GM19438 (cell line): ENCODE results near the gene ARID5B.

Experiments used
- ATAC-seq: cut with Tn5 transposase; IDR thresholded peaks from one replicate; pipeline ENCODE4 v1.9.1; 2021; ENCODE audit warnings: low read depth; ENCODE audit not compliant: unreplicated experiment

Gene ARID5B

GRCh38 chr10:61902445-61903220 is 1.1 kb downstream of the ARID5B start:
- peak; percentile 6 for ATAC-seq

DNA sequence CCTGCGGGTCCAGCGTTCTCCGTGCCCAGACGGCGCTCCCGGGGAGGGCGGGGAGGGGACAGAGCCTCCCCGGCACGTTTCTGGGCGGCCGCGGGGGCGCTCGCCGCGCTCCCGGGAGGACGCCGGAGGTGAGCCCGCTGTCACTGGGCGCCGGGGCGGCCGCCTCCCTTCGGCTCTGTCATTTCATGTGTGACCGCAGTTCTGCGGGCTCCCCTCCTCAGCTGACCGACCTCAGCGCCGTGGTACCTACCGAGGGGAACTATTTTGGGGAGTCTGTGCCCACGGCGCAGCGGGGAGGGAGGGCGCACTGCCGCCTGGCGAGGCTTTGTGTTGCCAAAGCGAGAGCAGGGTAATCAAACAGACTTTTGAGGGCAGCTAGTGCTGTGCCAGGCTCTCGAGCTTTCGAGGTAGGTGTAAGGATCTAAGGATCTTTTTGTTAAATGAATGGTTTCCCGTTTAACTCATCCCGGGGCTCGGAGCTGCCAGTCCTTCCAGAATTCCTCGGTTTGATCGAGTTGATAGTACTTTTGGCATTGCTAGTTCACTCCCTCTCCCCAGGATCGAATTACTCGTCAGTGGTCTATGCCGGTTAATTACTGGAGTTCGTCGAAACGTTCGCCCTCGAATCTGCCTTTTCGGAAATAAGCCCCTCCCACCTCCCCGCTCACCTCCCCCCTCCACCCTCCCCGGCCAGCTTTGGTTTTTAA is 1.9 kb downstream of the ARID5B start:
- ATAC-seq: peak; percentile 36

GRCh38 chr10:61903928-61904344 is 2.4 kb downstream of the ARID5B start:
- no peak for ATAC-seq

GRCh38 chr10:61904733-61905725 is 3.5 kb downstream of the ARID5B start:
- peak; percentile 46 for ATAC-seq

- ATAC-seq: no peak
Observed at GRCh38 chr10:61905837-61906561, 4.5 kb downstream of the ARID5B start.

- no peak for ATAC-seq
Observed at GRCh38 chr10:61906562-61906901, 5.0 kb downstream of the ARID5B start.

- no peak for ATAC-seq
Observed at GRCh38 chr10:61907011-61907410, 5.5 kb downstream of the ARID5B start.

DNA sequence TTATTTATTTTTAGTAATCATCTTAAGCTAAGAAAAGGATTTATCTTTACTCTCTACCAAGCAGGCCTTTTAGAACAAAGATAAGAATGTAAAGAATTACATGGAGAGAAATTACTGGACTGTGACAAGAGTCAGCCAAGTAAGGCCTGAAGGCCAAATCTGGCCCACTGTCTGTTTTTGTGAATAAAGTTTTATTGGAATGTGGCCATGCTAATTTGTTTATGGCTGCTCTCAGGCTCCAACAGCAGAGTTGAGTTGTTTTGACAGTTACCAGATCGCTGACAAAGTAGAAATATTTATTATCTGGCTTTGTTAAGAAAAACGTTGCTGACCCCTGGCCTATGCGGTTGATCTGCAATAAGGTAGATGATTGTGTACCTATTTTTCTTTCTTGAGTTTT is 6.1 kb downstream of the ARID5B start:
- no peak for ATAC-seq

DNA sequence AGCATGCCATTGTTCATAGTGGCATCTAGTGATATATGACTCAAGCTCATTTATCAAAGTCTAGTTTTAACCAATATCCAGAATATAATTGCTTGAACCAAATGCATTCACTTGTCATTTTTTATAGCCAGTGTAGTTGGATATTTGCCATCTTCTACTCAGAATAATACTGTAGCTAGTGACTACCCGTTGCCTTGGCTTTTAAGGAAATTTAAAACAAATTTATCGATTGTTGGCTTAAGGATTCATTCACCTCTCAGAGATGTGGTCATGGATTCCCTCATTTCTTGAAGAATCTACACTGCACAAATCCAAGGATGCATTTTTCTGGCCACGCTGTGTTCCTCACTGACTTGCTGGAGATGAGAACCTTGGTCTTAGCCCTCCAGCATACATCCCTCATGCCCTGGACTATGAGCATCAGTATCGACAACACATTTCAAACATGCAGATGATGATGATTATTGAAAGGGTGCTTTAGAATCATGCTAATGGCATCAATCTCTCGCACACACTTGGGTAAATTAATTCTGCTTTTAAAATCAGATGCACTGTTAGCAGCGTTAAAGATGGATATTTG is 8.8 kb downstream of the ARID5B start:
- ATAC-seq: no peak

DNA sequence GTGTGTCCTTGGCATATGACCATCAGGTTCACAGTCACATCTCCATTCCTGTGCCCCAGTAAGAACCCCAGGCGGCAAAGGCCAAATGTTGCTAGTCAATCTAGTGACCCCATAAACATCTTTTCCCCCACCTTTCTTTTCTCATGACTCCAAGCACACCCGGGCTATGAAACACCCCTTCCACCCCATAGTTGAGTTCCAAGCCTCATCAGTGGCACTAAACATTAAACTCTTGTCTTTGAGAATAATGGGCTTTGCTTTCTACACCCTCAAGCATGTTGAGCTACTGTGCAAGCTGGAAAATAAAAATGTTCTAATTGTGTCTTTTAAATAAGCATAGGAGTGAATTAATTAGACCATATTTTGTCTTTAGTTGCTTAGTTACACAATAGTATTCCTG is 9.4 kb downstream of the ARID5B start:
- no peak for ATAC-seq

- no peak for ATAC-seq
Observed at GRCh38 chr10:61911425-61911824, 9.9 kb downstream of the ARID5B start.

- no peak for ATAC-seq
Observed at GRCh38 chr10:61912981-61913380, 11.5 kb downstream of the ARID5B start.

DNA sequence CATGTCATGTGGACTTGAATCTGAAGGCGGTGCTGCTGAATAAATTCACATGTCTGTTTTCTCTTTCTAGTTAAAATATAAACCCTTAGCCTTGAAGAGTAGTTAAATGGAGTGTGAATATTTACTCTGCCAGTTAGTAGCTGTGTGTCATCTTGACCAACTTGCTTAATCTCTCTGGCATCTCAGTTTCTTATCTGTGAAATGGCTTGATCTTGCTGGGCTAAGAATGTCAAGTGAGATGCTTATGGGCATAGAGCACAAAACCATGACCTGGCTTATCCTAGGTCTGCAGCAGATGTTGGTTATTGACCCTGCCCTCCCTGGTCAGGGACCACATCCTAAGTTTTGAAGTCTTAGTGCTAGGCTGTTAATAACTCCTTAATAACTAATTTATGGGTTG is 16.6 kb downstream of the ARID5B start:
- ATAC-seq: no peak

GRCh38 chr10:61918989-61919388 is 17.5 kb downstream of the ARID5B start:
- no peak for ATAC-seq

GRCh38 chr10:61919646-61920215 is 18.2 kb downstream of the ARID5B start:
- ATAC-seq: no peak

DNA sequence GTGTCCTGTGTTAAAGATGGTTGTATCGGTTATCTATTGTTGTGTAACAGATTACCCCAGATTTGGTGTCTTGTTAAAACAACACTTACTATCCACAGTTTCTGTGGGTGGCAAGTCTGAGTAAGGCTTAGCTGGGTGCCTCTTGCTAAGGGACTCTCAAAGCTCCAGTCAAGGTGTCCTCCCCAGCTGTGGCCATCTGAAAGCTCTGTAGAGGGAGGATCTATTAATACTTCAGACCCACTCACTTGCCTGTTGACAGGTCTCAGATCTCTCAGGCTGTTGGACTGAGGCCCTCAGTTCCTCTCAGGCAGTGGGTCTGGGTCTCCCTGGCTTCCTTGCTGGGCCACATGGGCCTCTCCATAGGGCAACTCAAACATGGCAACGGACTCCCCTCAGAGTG is 19.6 kb downstream of the ARID5B start:
- ATAC-seq: no peak

DNA sequence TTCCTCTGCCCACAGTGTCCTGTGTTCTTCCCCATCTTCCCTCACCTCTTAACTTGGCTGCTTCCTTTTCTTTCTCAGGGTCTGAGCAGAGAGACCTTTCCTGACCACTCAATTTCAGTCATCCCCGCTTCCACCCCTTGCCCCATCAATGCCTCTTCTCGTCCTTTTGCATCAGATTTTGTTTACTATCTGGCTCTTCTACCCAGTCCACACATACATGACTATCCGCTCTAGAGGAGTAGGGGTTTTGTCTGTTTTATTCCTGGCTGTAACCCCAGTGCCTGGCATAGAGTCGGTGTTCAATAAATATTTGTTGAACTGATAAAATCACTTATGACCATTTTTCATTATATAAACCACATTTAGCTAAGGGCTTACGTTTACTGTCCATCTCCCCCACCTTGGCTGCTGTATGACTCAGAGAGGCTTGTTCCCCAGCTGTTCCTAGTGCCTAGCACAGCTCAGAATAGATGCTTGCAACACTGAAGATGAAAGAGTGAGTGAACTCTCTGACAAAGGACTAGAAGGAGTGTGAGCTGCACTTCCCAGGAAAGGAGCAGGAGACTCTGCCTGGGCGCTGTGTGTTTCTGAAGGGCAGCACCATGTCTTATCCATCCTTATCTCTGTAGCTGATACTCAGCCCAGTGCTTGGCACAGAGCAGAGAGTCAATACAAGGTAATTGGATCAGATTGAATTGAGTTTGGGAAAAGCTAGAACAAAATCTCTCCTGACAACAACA is 21.9 kb downstream of the ARID5B start:
- no peak for ATAC-seq

- ATAC-seq: no peak
Observed at GRCh38 chr10:61923950-61924274, 22.4 kb downstream of the ARID5B start.

- no peak for ATAC-seq
Observed at GRCh38 chr10:61929555-61929954, 28.1 kb downstream of the ARID5B start.
